OCI-LY1 (cell line): ENCODE results near the gene VIT.

Source experiments
- CTCF ChIP-seq: fragments of 200-600 bp; sonication (generic), shearing (Covaris generic); IDR thresholded peaks from 2 replicates; pipeline ENCODE4 v1.5.1; 2017; ENCODE audit warnings: mild to moderate bottlenecking, antibody characterized with exemption, low read length, moderate library complexity, mixed read lengths
- EZH2 ChIP-seq: fragments of 200-600 bp; sonication (generic), shearing (Covaris generic); IDR thresholded peaks from 2 replicates; pipeline ENCODE4 v1.8.0; 2017; ENCODE audit warnings: borderline replicate concordance, mixed run types, mild to moderate bottlenecking, antibody characterized with exemption, low read length, moderate library complexity, mixed read lengths

- TF ChIP-seq CTCF (no peak), EZH2 (no peak)
These were observed 38.8 kb upstream of the VIT start for GRCh38 chr2:36657703-36658102.
